Smooth muscle cell of the umbilical artery (primary cell): Measurements from ENCODE around the gene MRPL37. TPM values are rescaled to one million over a fixed set of nuclear protein-coding genes. Genes with fewer than 3 reads are reported as not detected.

Experiments
- total RNA-seq: library from RNA; depleted of rRNA; stranded (reverse); fragments of >200 nt; gene quantifications from 2 replicates; pipeline ENCODE4 v1.2.3, GENCODE V29; 2014

The MRPL37 gene
- 32.1 and 49.0 TPM in 2 replicates for total RNA-seq

GRCh38 chr1:54199765-54200518, at the start of gene MRPL37, which contains the start of gene CYB5RL:
Gene MRPL37 (plus strand): TSS chr1:54200167. CDS start chr1:54200244, 77 bp downstream.
Gene CYB5RL (minus strand): TSS chr1:54200030. CDS start chr1:54195616, 4,414 bp downstream.

GRCh38 chr1:54152696-54153095, 47.3 kb upstream of the MRPL37 start, which contains the start of gene CDCP2:
Gene CDCP2 (minus strand): TSS chr1:54153000. CDS start chr1:54152922, 78 bp downstream.

Other genes starting within 250 kb of the MRPL37 start
- gene LDLRAD1, start 182.0 kb upstream of the MRPL37 start, total RNA-seq = not detected in 2 replicates
- gene TMEM59, start 147.0 kb upstream of the MRPL37 start, total RNA-seq = 313 and 741 TPM in 2 replicates
- 3.0 and 3.8 TPM in 2 replicates for gene TCEANC2, start 146.6 kb upstream of the MRPL37 start, total RNA-seq
- gene CDCP2, start 47.2 kb upstream of the MRPL37 start, total RNA-seq = 0.30 TPM in 1 of 2 replicates, not detected in the other
- gene CYB5RL, start 137 bp upstream of the MRPL37 start, total RNA-seq = 5.1 and 5.3 TPM in 2 replicates
- gene SSBP3, start 206.2 kb downstream of the MRPL37 start, total RNA-seq = 10.7 and 11.0 TPM in 2 replicates